KG1 (cell line): Measurements from ENCODE around the gene ZNF664.
A peak's percentile ranks its signal among the peaks of the same experiment; 100 is the strongest.

Experiments
- DNase-seq: peaks from one replicate; lab custom pipeline; 2025; lab: John Stamatoyannopoulos, UW

The ZNF664 gene

DNA sequence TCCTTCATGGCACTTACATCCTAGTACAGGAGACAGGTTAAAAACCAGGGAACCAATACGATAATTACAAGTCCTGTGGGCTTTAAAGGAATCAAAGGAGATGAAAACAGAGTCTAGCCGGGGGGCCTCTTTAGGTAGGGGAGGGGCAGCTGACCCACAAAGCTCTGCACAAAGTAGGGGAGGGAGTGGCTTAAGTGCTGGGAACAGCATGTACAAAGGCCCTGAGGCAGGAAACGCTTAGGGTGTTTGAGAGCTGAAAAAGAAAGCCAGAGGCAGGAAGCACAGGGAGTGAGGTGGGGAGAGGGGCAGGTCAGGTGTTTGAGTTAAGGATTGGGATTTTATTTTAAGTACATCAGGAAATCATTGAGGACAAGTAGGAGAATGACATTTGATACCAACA, 37.7 kb downstream of the ZNF664 start:
- no peak for DNase-seq

GRCh38 chr12:124011435-124012115, 38.6 kb downstream of the ZNF664 start:
- DNase-seq, result no peak

- no peak for DNase-seq
Observed at GRCh38 chr12:124013073-124013472, 40.1 kb downstream of the ZNF664 start.

- DNase-seq, result no peak
Observed at GRCh38 chr12:124015494-124016461, 42.8 kb downstream of the ZNF664 start.

DNA sequence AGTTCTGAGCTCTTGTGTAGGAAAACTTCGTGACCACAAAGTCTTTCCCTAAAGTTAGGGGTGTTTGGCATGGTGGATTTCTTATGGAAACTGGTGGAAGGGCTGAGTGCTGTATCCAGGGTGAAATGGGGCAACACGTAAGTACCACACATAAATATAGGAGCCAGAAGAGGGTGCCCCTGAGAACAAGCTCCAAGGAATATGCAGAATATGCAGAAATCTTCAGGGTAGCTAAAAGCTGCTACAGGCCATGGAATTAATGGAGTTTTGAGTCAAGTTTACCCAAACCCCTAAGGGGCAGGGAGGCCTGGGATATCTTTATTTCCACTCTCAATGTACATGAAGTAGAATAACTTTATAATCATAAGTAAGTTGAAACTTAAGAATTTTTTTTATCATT, 44.0 kb downstream of the ZNF664 start:
- no peak for DNase-seq

DNA sequence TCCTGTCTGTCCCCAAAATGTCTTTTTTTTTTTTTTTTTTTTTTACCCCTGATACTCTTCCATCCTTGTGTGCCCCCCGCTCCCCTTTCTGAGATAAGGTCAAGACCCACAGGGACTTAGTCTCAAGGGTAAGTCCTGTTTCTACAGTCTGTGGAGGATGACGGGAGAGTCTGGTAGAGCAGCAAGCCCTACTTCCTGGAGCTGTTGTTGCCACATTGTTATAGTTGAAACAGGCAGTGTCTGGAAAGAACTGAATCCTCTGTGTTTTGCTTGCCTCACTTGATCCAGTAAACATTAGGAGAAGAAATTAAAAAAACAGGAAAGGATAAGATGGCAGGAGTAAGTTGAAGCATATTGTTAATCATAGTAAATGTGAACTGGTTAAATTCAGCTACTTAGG, 45.5 kb downstream of the ZNF664 start:
- DNase-seq, result no peak

DNA sequence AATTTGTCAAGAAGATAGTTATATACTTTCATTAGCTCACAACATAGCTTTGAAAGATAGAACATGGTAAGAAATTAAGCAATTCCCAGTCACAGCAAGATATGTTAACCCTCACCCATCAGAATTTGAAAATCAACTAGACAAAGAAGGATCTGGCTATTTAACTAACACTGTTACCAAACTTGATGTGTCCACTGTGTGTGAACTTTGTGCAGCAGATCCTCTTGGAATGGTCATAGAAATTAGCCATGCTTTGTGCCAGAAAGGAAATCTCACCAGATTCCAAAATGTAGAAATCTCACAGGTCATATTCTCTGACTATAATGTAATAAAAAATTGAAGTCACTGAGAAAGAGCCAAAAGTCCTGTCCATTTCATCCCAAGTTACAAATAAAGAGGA, 46.1 kb downstream of the ZNF664 start:
- DNase-seq, result no peak

DNA sequence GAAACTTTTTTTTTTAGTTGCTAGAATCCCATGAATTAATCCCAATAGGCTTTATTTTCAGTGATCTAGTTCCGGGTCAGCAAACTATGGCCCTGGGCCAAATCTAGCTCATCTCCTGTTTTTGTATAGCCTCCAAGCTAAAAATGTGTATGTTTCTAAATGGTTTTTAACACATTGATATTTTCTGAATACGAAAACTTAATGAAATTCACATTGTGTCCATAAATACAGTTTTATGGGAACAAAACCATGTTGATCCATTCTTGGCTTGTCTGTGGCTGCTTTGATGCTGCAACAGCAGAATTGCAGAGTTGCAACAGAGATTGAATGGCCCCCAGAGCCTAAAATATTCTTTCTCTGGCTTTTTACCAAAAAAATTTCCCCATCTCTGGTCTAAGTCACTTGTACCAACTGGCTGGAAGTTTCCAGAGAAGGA, 47.5 kb downstream of the ZNF664 start:
- DNase-seq, result no peak

DNA sequence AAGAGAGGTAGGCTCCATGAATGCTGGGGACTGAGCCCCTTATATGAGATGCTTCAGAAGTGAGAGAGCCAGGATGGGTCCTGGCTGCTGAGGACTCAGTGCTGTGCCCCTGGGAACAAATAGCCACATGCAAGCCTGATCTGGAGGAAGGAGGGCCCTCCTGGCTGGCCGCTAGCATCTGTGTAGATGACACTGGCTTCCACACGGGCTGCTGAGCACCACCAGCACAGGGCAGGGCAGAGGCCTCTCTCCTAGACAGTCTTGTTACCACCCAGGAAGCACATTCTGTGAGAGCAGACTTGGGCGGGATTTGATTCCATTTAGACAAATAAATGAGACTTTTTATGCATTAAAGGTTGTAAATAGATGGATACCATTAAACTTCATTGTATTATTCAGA, 48.0 kb downstream of the ZNF664 start:
- DNase-seq, result no peak

DNA sequence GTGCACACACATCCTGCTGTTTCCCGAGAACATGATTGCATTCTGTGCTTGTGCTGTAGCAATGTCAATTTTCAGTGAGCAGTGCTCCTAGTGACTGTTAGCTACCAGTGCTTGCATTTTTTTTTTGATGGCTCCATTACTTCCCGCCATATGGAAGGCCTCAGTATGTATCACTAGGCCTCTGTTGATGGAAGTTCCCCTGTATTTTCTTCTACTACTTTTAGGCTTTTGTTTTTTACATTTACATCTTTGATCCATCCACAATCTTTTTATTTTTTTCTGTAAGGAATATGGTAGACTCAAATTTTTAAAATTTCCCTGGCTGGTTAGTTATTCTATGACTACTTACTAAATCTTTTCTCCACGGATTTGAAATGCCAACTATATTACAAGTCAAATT, 49.1 kb downstream of the ZNF664 start:
- no peak for DNase-seq

DNA sequence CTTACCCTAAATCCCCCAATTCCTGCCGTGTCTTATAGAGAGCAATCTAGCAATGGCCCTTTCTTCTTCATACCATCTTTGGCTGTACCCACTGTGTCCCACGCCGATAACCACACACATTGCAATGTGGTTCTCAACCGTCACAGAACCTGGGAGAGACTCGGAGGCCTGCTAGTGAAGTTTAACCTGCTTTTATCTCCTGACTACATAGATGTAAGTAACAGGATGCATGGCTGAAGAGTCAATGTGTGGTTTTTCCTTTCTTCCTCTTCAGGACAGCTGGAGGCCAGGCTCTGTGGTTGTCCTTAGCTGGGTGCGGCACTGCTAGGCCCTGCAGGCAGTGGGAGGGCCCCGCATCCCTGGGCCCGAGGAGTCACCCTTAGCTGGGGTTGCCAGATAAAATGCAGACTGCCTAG, 51.3 kb downstream of the ZNF664 start:
- peak; percentile 34 for DNase-seq

GRCh38 chr12:124024776-124025175, 51.8 kb downstream of the ZNF664 start:
- DNase-seq, result no peak

DNA sequence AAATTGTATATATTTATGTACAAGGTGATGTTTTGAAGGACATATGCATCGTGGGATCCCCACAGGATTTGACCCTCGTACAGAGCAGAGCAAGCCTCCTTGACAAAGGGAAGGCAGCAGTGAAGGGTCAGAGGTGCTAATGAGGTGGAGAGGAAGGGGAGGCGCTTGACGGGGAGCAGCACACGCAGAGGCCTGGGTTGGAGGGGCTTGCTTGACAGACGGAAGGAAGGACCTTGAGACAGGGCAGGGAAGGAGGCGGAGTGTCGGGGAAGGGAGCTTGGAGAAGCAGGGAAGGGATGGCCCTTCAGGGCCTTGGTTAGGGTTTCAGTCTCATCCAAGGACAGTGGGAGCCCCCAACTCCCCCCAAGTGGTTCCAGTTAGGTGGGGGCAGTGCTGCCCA, 52.6 kb downstream of the ZNF664 start:
- DNase-seq, result no peak

GRCh38 chr12:124026755-124027745, 54.0 kb downstream of the ZNF664 start:
- DNase-seq, result no peak

DNA sequence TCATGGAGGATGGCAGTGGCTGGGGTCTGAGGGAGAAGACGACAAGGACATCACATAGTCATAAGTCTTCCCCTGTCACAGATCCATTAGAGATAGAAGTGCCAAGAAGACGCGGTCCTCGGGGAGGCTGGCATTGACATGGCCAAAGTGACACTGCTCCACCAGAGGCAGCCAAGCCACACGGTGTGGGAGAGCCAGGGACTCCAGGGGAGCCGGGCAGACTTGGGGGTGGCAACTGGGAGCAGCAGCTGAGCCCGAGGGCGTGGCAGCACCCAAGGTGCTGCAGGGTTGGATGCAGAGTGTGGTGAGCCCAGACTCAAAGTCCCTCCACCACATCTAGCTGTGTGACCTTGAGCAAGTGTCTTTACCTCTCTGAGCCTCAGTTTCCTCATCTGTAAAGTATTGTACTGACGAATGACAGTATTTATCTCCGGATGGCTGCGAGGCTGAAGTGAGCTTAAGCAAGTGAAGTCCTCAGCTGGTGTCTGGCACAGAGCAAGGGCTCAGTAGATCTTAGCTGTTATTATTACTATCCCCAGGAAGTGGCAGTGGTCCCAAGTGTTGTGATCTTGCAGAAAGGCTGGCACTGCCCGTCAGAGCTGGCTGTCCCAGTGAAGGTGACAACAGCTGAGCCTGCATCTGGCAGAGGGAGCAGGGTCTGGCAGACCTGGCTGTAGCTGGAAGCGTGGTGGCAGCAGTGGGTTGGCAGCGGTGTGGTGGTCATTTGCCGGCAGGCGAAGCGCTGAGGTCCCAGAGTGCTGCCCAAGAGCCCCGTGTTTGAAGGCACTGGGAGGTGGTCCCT, 54.9 kb downstream of the ZNF664 start:
- no peak for DNase-seq

DNA sequence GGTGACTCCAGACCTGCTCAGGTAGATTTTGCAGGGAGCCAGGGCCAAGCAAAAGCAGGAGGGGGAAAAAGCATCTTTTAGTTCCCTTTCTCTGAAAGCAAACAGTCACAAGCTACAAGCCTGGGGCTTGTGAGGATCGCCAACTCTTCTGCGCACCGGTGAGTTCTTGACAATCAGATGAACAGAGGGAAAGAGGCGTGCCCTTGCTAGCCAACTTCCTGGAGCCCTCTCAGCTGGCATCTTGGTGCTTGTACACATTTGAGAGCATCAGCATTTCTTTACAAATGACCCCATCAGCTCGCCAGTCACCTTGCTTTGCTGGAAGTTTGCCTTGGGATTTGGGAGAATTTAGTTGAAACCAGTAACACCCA, 55.5 kb downstream of the ZNF664 start:
- DNase-seq, result no peak

DNA sequence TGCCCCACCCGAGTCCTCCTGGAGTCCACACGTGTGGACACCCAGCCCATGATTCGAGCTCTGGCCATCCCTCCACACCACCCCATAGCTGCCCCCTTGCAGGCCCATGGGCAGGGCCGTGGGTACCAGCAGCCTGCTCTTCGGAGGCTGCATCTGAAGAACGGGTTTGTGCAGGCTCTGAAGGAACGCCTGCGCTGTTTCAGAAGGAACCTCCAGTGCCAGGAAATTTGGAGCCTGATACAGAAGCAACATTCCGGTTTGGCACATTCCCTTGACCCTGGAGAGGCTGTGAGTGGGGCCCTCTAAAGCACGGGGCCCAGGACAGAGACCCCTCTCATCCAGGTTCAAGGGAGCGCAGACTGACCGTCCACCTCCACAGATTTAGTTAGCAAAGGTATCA, 57.0 kb downstream of the ZNF664 start:
- DNase-seq, result no peak

DNA sequence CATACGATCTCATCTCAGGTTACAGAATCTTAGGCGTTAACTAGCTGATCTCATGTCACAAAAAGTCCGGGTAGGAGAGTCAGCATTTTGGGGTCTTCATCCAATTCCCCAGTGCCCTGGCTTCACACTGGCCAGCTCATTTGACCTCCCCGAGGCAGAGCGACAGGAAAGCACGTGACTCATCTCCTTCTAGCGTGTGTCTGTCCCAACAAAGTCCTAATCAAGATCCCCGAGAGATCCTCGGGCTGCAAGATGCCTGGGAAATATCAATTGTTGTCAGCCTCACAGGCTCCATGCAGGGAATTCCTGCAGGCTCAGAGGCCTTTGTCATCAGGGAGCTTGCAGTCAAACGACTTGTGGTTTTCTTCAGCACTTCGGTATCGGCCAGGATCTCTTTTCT, 57.5 kb downstream of the ZNF664 start:
- no peak for DNase-seq

DNA sequence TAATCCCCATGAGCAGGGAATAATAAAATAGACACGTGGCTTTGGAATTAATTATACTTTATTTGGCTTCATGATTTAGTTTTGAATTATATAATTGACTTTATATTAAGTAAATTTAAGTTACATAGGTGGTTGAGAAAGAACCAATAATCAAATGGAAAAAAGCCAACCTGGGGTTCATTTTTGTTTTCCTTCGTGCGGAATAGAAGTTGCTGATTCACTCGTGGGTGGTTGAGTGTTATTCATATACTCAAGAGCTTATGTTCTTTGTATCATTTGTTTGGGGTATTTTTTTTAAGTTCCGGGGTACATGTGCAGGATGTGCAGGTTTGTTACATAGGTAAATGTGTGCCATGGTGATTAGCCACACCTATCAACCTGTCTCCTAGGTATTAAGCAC, 58.0 kb downstream of the ZNF664 start:
- DNase-seq, result no peak

GRCh38 chr12:124032265-124032886, 59.4 kb downstream of the ZNF664 start:
- peak; percentile 12 for DNase-seq

DNA sequence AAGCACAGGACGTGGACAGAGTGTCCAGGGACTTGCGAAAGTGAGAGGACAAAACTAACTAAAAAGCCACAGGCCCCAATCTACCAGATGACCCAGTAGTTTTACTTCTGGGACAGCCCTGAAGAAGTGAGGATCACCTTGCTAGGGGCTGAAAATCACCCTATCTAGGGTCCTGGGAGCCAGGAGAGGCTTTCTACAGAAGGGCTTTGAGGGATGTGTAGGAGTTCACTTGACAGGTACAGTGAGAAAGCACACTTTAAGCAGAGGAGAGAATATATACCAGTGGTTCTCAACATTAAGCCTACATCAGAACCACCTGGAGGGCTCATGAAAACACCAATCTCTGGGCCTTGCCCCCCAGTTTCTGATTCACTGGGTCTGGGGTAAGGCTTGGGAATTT, 60.8 kb downstream of the ZNF664 start:
- DNase-seq, result no peak
